Neural crest cell (in vitro differentiated cells): Measurements from ENCODE around the gene TATDN2. TPM values are rescaled to one million over a fixed set of nuclear protein-coding genes. Genes with fewer than 3 reads are reported as not detected.

ENCODE experiments used
- DNase-seq: peaks from one replicate; pipeline ENCODE4 v3.0.0; 2021; ENCODE audit warnings: low read depth, mixed read lengths, low spot score
- H3K27ac Mint-ChIP-seq: one replicate; pipeline ENCODE4 v1.8.0; 2021; ENCODE audit warnings: mild to moderate bottlenecking, mixed read lengths; ENCODE audit not compliant: unreplicated experiment
- H3K27me3 Mint-ChIP-seq: 2 replicates; pipeline ENCODE4 v1.8.0; 2021; ENCODE audit warnings: low read depth, mild to moderate bottlenecking, mixed read lengths
- H3K36me3 Mint-ChIP-seq: 2 replicates; pipeline ENCODE4 v1.8.0; 2021; ENCODE audit warnings: low read depth, mild to moderate bottlenecking, mixed read lengths
- H3K4me1 Mint-ChIP-seq: 2 replicates; pipeline ENCODE4 v1.8.0; 2021; ENCODE audit warnings: mixed read lengths
- H3K4me3 Mint-ChIP-seq: one replicate; pipeline ENCODE4 v1.8.0; 2021; ENCODE audit warnings: mild to moderate bottlenecking, mixed read lengths
- H3K9me3 Mint-ChIP-seq: 2 replicates; pipeline ENCODE4 v1.8.0; 2021; ENCODE audit warnings: mixed read lengths
- total RNA-seq: library from RNA; stranded (reverse); gene quantifications from 2 replicates; pipeline ENCODE4 v1.2.1, GENCODE V29; 2021
- TF ChIP-seq, protein P1 (sequence below): fragments of 200-600 bp; sonication (generic); conservative IDR thresholded peaks from 2 replicates; pipeline ENCODE4 v1.5.0; 2021; ENCODE audit warnings: antibody characterized with exemption, mild to moderate bottlenecking

Gene TATDN2
- total RNA-seq, 1 donor from 2014 or later: 40.5 TPM

DNA sequence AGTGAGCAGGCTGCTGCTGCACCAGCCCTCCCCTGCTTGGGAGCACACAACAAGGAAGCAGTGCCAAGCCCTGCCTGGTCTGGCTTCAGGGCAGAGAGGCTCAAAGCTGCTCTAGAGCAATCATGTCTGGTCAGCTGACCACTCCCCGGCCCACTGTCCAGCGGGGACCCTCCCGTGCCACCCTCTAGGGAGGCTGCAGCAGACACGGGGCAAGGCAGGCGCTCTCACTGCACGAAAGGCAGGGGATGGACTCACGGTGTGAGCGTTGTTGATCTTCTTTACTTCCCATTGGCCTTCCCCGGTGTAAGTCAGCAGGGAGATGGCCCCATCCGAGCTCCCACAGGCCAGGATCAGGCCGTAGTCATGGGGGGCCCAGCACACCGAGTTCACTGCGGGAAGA lies 63.5 kb downstream of the TATDN2 start:
- H3K27ac Mint-ChIP-seq: no peak overlapping the region
- peaks cover 6% of the 10 kb centered on the region for H3K36me3 Mint-ChIP-seq

DNA sequence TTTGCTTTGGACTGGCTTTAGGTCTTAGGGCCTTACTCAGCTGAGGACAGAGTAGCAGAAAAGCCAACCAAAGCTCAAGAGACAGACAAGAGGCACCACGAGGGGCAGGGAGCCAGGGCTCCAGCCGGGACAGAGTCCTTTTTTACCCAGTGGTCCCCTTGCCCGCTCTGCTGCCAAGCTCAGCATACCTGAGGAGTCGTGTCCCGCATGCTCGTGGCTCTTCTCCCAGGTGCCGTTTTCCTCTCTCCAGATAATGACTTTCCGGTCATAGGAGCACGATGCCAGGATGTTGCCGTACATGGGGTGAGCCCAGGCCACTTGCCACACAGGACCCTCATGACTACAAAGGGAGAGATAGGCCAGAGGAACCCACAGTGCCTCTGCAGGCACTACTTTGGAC lies 64.1 kb downstream of the TATDN2 start:
- Mint-ChIP-seq H3K27ac (no peak overlapping the region), H3K9me3 (no peaks in the 10 kb centered on the region), H3K4me1 (peaks cover 5% of the 10 kb centered on the region), H3K36me3 (peaks cover 6% of the 10 kb centered on the region), H3K4me3 (no peak overlapping the region), H3K27me3 (no peaks in the 10 kb centered on the region)
- TF ChIP-seq, protein P1, sequence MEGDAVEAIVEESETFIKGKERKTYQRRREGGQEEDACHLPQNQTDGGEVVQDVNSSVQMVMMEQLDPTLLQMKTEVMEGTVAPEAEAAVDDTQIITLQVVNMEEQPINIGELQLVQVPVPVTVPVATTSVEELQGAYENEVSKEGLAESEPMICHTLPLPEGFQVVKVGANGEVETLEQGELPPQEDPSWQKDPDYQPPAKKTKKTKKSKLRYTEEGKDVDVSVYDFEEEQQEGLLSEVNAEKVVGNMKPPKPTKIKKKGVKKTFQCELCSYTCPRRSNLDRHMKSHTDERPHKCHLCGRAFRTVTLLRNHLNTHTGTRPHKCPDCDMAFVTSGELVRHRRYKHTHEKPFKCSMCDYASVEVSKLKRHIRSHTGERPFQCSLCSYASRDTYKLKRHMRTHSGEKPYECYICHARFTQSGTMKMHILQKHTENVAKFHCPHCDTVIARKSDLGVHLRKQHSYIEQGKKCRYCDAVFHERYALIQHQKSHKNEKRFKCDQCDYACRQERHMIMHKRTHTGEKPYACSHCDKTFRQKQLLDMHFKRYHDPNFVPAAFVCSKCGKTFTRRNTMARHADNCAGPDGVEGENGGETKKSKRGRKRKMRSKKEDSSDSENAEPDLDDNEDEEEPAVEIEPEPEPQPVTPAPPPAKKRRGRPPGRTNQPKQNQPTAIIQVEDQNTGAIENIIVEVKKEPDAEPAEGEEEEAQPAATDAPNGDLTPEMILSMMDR: no peak
- DNase-seq: no peak

More for the DNA sequence above, 63.5 kb downstream of the TATDN2 start:
- no peak for DNase-seq
- TF ChIP-seq, protein P1: no peak
- no peaks in the 10 kb centered on the region for H3K9me3 Mint-ChIP-seq
- no peaks in the 10 kb centered on the region for H3K27me3 Mint-ChIP-seq
- peaks cover 5% of the 10 kb centered on the region for H3K4me1 Mint-ChIP-seq
- no peak overlapping the region for H3K4me3 Mint-ChIP-seq

DNA sequence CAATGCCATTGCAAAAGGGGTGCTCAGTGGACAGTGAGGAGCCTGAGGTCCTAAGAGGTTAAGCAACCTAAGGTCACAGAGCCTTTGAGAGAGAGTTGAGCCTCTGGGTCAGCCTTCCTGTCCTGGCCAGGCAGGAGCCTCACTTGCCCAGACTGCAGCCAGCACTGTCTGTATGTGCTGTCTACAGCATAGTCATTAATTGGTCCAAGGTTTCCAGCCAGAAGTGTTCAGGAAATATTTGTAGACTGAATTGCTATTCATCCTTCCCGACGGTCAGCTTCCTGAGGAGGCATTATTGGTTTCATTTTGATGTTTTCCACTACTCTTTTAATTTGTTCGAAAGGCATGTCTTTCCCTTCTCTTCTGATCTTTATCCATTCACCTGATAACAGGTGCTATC lies 64.6 kb downstream of the TATDN2 start:
- TF ChIP-seq, protein P1: no peak
- no peaks in the 10 kb centered on the region for H3K27me3 Mint-ChIP-seq
- H3K4me3 Mint-ChIP-seq: no peak overlapping the region
- no peak for DNase-seq
- H3K9me3 Mint-ChIP-seq: no peaks in the 10 kb centered on the region
- peaks cover 6% of the 10 kb centered on the region for H3K36me3 Mint-ChIP-seq
- H3K4me1 Mint-ChIP-seq: peaks cover 5% of the 10 kb centered on the region
- no peak overlapping the region for H3K27ac Mint-ChIP-seq

DNA sequence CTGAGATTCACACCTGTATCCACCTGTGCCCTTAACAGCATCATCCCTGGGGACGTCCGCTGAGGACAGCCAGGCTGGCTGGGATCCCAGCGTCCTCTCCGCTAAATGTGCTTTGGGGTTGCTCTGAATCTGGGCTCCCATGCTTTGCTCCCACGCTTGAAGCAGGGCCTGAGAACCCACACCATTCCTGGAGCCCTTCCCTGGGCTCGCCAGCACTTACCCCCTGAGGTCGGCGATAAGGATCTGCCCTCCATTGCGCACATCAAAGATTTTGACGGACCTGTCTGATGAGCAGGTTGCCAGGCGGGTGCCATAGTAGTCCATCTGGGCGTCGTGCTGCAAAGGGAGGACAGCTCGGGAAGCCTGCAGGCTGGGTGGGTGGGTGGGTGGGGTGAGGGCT lies 66.8 kb downstream of the TATDN2 start:
- no peak for DNase-seq
- H3K9me3 Mint-ChIP-seq: no peaks in the 10 kb centered on the region
- H3K4me1 Mint-ChIP-seq: peaks cover 13% of the 10 kb centered on the region
- no peaks in the 10 kb centered on the region for H3K27me3 Mint-ChIP-seq
- H3K36me3 Mint-ChIP-seq: peaks cover 2% of the 10 kb centered on the region
- no peak overlapping the region for H3K27ac Mint-ChIP-seq
- H3K4me3 Mint-ChIP-seq: no peak overlapping the region
- TF ChIP-seq, protein P1: no peak

DNA sequence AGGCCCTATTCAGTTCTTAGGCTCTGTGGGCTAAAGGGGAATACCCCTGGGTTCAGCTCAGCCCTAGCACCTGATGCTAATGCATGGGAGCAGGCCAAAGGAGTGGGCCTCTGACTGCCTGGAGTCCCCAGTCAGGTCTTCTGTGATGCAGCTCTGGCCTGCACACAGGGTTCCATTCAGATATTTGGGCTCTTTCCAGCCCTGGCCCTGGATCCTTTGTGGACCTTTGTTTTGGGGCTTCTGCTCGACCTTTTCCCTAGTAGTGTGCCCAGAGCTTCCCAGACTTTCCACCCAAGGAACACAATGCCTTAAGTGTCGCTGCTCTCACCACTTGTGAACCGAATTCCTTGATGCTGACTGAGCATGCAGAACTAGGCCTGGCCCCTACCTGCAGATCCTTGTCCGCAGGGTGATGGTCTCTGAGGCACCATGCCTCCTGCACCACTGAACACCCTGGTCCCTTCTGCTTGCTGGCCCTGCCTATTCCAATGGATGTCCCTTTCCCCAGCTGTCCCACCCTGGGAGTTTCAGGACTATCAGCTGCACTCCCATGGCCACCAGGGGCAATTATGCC lies 67.6 kb downstream of the TATDN2 start:
- H3K4me1 Mint-ChIP-seq: peaks cover 18% of the 10 kb centered on the region
- no peak overlapping the region for H3K27ac Mint-ChIP-seq
- H3K27me3 Mint-ChIP-seq: no peaks in the 10 kb centered on the region
- no peaks in the 10 kb centered on the region for H3K9me3 Mint-ChIP-seq
- H3K4me3 Mint-ChIP-seq: no peak overlapping the region
- DNase-seq: no peak
- TF ChIP-seq, protein P1: no peak
- H3K36me3 Mint-ChIP-seq: peaks cover 2% of the 10 kb centered on the region
